Uterus (tissue), 4 donors: ENCODE data around the gene PLA2G4B. TPM values are rescaled to one million over a fixed set of nuclear protein-coding genes. Genes with fewer than 3 reads are reported as not detected.
A peak's percentile ranks its signal among the peaks of the same experiment; 100 is the strongest.

ENCODE experiments used
- DNase-seq, 2 donors: peaks; one replicate each; pipeline ENCODE4 v3.0.0-alpha.2; 2019 to 2020
- H3K27ac ChIP-seq, 2 donors: fragments of 200-600 bp; sonication (generic); 1 replicate in 1 of 2; 2 replicates in 1 of 2; pipeline ENCODE4 v1.5.1; 2016 to 2018
- H3K27me3 ChIP-seq, 2 donors: fragments of 200-600 bp; sonication (generic); one replicate each; pipeline ENCODE4 v1.5.1; 2018 to 2019; ENCODE audit warnings: control low read depth in 1 of 2
- H3K36me3 ChIP-seq, 2 donors: fragments of 200-600 bp; sonication (generic); one replicate each; pipeline ENCODE4 v1.5.1; 2019; ENCODE audit warnings: control low read depth in 1 of 2
- H3K4me1 ChIP-seq, 2 donors: fragments of 200-600 bp; sonication (generic); one replicate each; pipeline ENCODE4 v1.5.1; 2018 to 2019; ENCODE audit warnings: control low read depth in 1 of 2
- H3K4me3 ChIP-seq, 2 donors: fragments of 200-600 bp; sonication (generic); 1 replicate in 1 of 2; 2 replicates in 1 of 2; pipeline ENCODE4 v1.5.1; 2018 to 2019; ENCODE audit warnings: mild to moderate bottlenecking in 1 of 2
- H3K9me3 ChIP-seq, 2 donors: fragments of 200-600 bp; sonication (generic); one replicate each; pipeline ENCODE4 v1.5.1; 2019; ENCODE audit warnings: control low read depth in 1 of 2
- CTCF ChIP-seq, 4 experiments: fragments of 200-600 bp in 2 of 4; fragments of 450-650 bp in 2 of 4; sonication (generic) in 2 of 4; IDR thresholded peaks; one replicate each; pipeline ENCODE4 v1.5.1; 2016 to 2019; ENCODE audit warnings: antibody characterized with exemption in 4 of 4, mild to moderate bottlenecking in 2 of 4, moderate library complexity in 1 of 4
- POLR2A ChIP-seq, 2 donors: fragments of 450-650 bp; IDR thresholded peaks; one replicate each; pipeline ENCODE4 v1.6.1; 2016; ENCODE audit warnings: antibody characterized with exemption in 2 of 2, mild to moderate bottlenecking in 1 of 2, moderate library complexity in 1 of 2
- intact Hi-C: fragments of 100-400 bp; cut with DNase I; formaldehyde crosslinking; loops from one replicate; pipeline ENCODE4 v1.15.1; 2023; ENCODE audit warnings: low total_unique reads
- total RNA-seq, 4 donors: library from RNA; depleted of rRNA in 3 of 4; stranded (reverse); fragments of >200 nt in 3 of 4; gene quantifications; one replicate each; pipeline versions ENCODE4 v1.1.0 to v1.2.4, GENCODE V29; 2014 to 2023
- donor health status: DM: yes; HTN: yes; CAD: no.

Gene PLA2G4B
- total RNA-seq, 4 donors from 2014 or later, result 3.5 to 91.2 (median 7.1) TPM

GRCh38 chr15:41860049-41860828 is 21.6 kb downstream of the PLA2G4B start:
- TF ChIP-seq POLR2A (IDR thresholded peaks at IDR 0.05), result no peak
- peak in 1 of 4 experiments; percentile 37 for TF ChIP-seq CTCF (IDR thresholded peaks at IDR 0.05)
- peak in 1 of 2 donors; percentile 34 for DNase-seq
- intact Hi-C loops, result no loop called here
- Histone ChIP-seq H3K27me3 (no peaks in the 10 kb centered on the region), H3K27ac (no peak overlapping the region), H3K4me3 (no peak overlapping the region), H3K4me1 (no peaks in the 10 kb centered on the region), H3K36me3 (no peaks in the 10 kb centered on the region), H3K9me3 (no peaks in the 10 kb centered on the region)

- no peak for TF ChIP-seq POLR2A (IDR thresholded peaks at IDR 0.05)
- TF ChIP-seq CTCF (IDR thresholded peaks at IDR 0.05), result no peak
These were observed 23.2 kb downstream of the PLA2G4B start for GRCh38 chr15:41861736-41862356.

GRCh38 chr15:41862515-41863116 is 24.0 kb downstream of the PLA2G4B start:
- intact Hi-C loops, result no loop called here
- TF ChIP-seq CTCF (IDR thresholded peaks at IDR 0.05) (no peak), POLR2A (IDR thresholded peaks at IDR 0.05) (no peak)
- no peaks in the 10 kb centered on the region for H3K9me3 ChIP-seq
- no peak overlapping the region for H3K27ac ChIP-seq
- no peaks in the 10 kb centered on the region for H3K36me3 ChIP-seq
- DNase-seq, result no peak
- H3K4me3 ChIP-seq, result no peak overlapping the region
- H3K27me3 ChIP-seq, result no peaks in the 10 kb centered on the region
- no peaks in the 10 kb centered on the region for H3K4me1 ChIP-seq

More at GRCh38 chr15:41861736-41862356, 23.2 kb downstream of the PLA2G4B start:
- Histone ChIP-seq H3K27ac (no peak overlapping the region), H3K36me3 (no peaks in the 10 kb centered on the region), H3K27me3 (no peaks in the 10 kb centered on the region), H3K4me1 (no peaks in the 10 kb centered on the region), H3K9me3 (no peaks in the 10 kb centered on the region), H3K4me3 (no peak overlapping the region)
- no peak for DNase-seq
- intact Hi-C loops, result no loop called here

- intact Hi-C loops, result no loop called here
- H3K4me1 ChIP-seq, result no peaks in the 10 kb centered on the region
- H3K27me3 ChIP-seq, result no peaks in the 10 kb centered on the region
- DNase-seq, result no peak
- H3K4me3 ChIP-seq, result no peak overlapping the region
- no peak for TF ChIP-seq CTCF (IDR thresholded peaks at IDR 0.05)
- TF ChIP-seq POLR2A (IDR thresholded peaks at IDR 0.05), result no peak
- no peak overlapping the region for H3K27ac ChIP-seq
- H3K36me3 ChIP-seq, result no peaks in the 10 kb centered on the region
- H3K9me3 ChIP-seq, result no peaks in the 10 kb centered on the region
These were observed 26.9 kb downstream of the PLA2G4B start for GRCh38 chr15:41865490-41866055.
